Activated effector memory CD4-positive, alpha-beta T cell treated with anti-CD3 and anti-CD28 coated beads, Interleukin-2, amount 50 U/mL, for 16 hours (primary cell): Measurements from ENCODE around the gene UBXN4.
"Not testable (repeated sequence)": the region's sequence is repeated elsewhere in the genome, so short reads cannot be mapped to it uniquely, and the experiment has no call there.

Experiments
- DNase-seq: peaks from one replicate; pipeline ENCODE4 v3.0.0-alpha.2; 2020

The UBXN4 gene

DNA sequence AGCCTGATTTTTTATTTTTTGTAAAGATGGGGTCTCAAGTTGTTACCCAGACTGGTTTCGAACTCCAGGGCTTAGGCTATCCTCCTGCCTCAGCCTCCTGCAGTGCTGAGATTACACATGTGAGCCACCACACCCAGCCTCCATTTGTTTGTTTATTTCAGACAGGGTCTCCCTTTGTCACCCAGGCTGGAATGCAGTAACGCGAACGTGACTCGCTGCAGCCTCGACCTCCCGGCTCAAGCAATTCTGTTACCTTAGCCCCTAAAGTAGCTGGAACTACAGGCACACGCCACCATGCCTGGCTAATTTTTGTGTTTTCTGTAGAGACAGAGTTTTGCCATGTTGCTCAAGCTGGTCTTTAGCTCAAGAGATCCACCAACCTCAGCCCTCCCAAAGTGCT lies 27.2 kb downstream of the UBXN4 start:
- no peak for DNase-seq

DNA sequence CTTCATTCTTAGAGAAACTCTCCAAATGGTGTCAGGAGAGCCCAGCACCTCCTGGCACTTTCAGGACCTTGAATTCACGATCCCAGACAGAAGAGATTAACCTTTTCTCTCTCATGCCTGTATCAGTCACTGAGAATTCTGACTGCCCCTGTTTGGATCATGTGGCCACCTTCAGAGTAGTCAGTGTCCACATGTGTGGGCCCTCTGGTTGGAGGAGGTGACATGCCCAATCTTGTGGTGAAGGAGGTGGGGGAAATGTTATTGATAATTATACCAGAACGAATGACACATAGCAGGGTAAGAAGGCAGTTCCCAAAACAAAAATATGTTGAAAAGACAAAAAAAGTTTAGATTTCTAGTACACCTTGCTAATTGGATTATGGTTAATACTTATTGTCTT lies 31.7 kb downstream of the UBXN4 start:
- no peak for DNase-seq

DNA sequence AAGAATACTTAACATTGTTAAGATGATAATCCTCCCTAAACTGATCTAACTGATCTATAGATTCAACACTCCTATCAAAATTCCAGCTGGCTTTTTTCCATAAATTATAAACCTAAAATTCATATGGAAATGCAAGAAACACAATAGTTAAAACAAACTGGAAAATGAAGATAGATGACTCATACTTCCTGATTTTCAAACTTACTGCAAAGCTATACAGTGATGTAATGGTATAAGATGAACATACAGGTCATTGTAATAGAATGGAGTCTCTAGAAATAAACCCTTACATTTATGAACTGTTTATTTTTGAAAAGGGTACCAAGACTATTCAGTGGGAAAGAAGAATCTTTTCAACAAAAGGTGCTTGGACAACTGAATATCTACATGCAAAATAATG lies 32.3 kb downstream of the UBXN4 start:
- DNase-seq = no peak

DNA sequence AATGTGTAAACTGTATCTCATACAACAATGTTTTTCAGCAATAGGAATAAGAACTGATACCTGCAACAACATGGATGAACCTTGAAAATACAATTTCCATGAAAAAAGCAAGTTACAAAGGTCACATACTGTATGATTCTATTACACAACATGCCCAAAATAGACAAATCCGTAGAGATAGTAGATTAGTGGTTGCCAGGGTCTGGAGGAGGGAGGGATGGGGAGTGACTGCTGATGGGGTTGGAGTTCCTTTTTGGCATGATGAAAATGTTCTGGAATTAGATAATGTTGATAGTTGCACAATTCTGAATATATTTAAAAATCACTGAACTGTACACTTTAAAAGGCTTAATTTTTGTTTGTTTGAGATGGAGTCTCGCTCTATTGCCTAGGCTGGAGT lies 33.8 kb downstream of the UBXN4 start:
- DNase-seq = no peak

DNA sequence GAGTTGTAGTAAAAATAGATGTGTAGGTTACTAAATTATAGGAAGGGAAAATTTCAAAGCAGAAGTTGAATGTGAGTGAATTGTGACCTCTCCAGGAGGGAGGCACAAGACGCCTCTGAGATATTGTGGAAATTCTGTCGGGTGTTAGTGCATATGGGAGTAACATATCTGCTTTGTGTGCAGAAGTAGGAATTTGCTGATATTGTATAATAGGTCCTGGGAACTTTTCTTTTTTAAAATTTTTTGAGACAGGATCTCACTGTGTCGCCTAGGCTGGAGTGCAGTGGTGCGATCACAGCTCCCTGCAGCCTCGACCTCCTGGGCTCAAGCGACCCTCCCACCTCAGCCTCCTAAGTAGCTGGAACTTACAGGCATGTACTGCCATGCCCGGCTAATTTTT lies 34.7 kb downstream of the UBXN4 start:
- DNase-seq = no peak

DNA sequence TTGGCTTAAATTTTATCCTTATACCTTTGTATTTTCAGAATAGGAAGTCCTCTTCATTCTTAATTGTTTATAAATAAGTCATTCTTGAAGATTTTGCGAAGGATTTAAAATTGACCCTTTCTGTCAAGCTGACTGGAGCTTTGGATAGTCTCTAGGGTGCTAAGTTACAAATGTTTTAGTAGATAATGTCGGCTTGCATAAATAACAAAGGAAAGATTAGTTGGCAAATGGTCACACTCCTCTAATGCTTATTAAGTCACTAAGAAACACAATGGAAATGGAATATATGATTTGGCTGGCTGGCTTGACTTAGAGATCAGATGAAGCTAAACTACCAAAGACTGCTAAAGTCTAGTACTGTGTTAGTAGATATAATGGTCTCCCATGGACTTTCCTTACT lies 40.6 kb downstream of the UBXN4 start:
- DNase-seq = no peak

DNA sequence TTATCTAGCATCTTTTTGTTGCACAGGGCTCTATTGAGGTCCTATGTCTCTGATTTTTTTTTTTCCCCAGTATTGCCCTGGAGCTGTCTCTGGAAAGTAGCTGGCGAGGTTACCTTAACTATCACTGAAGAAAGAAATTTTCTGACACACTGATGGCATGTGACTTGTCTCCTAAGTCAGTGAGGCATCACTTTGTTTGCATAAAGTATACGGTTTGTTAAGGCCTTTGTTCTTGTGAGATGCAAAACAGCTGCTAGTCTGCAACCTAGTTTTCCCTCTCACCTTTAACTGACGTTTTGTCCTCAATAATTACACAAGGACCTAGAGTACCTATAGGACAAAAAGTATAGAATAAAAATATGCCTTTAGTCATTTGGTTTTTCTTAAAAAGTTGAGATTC lies 41.8 kb downstream of the UBXN4 start:
- DNase-seq = no peak

DNA sequence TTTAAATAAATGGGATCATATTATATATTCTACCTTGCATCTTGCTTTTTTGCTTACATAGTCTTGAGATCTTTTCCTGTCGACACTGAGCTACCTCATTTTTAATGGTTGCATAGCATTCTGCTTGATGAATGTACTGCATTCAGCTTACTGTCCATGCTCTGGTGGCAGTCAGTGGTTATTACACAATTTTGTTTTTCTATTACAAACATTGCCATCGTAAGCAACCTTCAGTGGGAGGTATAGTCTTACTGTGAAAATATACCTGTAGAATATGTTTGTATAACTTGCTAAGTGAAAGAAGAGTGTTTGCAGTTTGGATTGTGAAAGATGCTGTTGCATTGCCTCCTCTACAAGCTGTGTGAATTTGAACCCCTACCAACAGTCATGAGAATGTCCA lies 43.4 kb downstream of the UBXN4 start:
- DNase-seq = no peak

DNA sequence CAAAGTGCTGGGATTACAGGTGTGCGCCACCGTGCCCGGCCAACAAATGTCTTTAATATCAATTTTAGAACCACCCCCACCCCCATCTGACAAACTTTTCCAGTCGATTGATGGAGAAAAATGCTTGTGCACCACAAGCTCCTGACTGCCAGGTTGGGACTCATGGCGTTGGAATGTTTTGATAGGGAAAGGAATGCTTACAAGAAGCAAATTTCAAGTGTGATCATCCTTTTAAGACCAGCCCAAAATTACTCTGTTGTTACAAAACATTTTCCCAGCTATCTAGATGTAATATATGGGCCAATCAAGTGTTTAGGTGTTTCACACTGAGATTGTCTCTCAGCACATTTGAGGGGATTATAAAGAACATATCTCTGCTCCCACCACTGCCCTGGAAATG lies 45.2 kb downstream of the UBXN4 start:
- DNase-seq = no peak

DNA sequence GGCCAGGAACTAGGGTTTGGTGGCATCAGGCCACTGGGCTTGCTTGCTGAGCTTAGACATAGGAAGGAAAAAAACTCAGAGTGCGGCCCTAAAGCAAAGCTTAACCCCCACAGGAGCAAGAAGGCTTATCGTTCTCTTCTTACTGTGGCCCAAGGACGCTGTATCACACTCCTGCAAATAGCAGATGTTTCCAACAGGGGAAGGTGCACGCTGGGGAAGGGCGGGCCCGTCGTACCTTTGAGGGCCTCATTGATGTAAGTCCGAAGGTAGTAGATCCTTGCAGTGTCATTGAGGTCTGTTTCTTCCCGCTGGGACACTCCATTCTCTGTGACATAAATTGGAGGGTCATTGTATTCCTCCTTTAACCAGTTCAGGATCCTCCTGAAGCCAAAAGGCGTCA lies 48.8 kb downstream of the UBXN4 start:
- no peak for DNase-seq

DNA sequence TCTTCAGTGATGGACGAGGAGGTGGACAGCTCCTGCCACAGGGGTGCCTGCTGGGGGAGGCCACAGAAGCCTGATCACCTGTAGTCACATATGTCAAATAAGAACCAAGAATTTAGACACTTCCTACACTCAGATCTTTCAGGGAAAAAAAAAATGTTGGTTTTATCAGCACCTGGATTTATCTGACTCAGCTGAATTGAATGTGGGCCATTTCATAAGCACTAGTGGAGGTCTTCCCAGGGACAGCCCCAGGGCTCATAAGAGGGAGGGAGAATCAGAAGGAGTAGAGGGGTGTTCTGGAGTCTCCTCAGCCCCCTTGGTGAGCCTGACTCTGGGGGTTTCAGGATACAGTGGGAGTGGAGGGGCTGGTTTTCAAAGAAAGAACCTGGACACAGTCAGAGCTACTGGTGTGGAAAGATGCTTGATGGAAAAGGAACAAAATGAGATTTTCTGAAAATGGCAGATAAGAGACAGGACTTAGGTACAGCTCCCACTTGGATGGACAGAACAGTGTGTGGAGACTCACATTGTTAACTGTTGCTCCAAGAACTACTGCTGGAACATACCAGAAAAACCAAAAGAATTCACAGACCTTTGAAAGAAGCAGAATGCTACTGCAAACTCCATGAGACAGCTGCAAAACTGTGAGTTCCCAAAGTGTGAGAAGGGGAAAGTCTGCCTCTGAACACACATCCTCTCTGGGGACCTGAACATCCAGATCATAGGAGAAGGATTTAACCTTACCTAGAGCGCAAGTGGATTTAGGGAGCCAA lies 49.9 kb downstream of the UBXN4 start:
- no peak for DNase-seq

DNA sequence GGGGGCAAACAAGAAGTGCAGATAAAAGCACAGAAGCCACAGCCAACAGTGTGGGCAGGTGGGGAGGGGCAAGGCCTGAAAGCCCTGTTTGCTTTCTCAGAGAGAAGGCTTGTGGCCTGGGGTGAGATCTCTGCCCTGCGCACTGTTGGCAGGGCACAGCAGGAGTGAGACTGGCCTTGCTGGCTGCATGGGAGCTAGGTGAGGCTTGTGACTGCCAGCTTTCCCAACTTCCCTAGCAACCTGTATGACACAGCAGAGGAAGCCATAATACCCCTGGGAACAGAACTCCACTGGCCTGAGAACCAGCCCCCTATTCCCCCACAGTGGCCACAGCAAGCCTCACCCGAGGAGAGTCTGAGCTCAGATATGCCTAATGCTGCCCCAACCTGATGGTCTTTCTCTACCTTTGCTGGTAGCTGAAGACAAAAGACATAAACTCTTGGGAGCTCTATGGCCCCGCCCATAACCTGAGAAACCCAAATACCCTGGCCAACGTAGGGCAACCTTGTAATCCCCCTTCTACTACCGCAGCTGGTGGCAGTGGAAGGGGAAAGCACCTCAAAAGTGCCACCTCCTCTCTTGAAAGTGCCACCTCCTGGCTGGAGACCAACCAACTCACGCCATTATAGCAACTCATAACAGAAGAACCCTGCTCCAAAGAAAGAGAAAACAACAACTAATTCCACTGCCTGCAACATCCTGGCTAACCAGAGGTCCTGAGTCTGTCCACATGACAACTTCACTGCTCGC lies 50.9 kb downstream of the UBXN4 start:
- no peak for DNase-seq

DNA sequence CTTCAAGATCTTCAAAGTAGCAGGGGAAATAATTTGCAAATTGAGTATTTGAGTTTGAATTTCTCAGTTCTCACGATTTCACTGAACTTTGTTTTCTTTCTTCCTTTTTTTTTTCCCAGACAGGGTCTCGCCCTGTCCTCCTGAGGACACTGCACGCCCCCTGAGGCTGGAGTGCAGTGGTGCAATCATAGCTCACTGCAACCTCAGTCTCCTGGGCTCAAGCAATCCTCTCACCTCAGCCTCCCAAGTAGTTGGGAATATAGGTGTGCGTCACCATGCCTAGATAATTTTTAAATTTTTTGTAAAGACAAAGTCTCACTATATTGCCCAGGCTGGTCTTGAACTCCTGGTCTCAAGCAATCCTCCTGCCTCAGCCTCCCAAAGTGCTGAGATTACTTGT lies 54.0 kb downstream of the UBXN4 start:
- DNase-seq = not testable (repeated sequence)

DNA sequence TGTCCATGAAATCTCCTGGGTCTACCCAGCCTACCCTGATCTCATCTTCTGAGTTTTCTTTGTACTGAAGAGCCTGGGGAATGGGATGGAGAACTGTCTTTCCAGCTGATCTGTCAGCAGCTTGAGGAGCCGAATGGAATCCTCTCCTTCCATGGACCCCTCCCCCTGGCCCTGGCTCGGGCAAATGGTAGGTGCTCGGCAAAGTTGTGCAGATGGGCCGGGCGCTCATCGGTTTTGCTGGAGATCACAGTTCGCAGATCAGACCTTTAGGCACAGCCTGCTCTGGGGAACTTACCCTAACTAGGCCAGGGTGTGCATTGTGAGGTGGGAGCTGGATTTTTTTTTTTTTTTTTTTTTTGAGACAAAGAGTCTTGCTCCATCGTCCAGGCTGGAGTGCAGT lies 55.0 kb downstream of the UBXN4 start:
- DNase-seq = no peak

DNA sequence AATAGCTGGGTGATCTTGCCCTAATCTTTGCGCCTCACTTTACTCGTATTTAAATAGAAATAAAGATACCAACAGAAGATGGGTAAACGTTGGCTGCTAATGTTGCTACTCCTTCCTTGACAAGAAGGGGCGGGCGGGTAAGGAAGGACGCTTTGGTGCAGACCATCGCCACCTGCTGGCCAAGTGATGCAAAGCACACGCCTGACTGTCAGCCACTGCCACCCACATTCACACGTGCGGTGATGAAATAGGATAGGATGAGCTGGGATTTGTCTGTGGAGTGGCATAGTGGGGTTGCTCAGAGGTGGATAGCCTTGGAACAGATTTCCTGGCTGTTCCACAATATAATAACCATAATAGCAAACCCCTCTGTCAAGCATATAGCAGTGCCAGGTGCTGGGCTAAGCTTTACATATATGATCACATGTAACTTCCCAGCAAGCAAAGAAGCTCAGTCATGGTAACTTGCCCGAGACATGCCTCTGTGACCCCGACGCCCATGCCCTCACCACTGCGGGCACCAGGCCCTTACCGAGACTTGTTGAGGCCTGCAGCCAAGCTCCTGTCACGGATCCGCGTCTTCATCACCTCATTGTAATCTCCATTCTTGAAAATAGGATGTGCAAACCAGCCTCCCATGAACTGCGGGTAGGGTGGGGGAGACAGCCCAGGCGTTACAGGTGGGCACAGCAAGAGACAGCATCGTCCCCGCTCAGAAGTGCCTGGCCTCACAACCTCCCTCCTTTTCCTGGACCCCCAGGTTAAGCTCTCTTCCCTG lies 56.0 kb downstream of the UBXN4 start:
- DNase-seq = peak; percentile 91

DNA sequence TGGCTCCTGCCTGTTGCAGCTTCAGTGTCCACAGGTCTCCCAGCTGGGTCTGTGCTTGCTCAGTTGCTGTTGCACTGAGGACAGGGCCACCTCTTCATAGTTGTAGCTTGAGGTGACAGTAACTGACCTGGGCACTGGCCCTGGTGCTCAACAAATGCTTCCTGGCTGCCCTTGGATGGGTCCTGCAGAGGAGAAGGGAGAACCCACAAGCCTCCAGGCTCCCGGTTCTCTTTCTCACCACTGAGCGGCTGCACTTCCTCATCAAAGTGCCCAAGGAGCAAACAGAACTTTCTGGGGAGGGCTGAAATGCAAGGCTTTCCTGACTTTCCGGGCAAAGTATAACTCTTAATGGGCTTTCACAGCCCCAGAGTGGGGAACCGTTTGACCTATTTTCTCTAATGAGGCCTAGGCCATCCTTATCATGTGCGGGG lies 56.6 kb downstream of the UBXN4 start:
- DNase-seq = no peak

DNA sequence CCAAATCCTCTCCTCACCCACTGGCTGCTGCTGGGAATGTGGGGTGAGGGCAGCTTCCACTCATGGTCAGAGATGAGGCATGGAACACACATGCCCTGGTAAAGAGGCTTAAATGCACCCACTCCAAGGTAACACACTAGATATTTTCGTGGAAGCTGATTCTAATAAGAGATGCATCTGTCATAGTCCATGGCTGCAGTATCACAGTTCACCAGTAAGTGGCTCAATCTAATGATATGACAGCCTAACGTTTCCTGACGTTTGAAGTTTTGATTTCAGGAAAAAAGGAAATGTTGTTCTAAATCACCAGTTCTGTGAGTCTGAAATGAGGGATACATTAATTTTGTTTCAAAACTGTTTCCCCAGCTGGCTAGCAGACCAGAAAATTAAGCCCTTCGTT lies 57.1 kb downstream of the UBXN4 start:
- no peak for DNase-seq

DNA sequence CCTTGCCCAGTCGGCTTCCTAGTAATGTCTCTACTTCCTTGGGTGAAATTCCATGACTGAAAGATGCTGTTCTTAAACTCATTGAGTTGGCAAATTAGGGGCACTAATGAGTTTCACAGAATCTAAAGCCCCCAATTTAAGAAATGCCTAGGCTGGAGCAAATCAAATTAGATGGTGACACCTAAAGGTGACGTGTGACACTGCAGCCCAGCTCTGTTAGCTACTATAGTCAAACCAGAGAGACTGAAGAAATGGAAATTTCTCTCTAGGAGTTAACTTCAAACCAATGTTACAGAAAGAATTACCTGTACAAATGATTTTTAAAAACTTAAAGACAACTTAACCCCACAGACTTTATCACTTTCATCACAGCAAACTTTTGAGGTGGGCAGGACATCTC lies 58.1 kb downstream of the UBXN4 start:
- no peak for DNase-seq

DNA sequence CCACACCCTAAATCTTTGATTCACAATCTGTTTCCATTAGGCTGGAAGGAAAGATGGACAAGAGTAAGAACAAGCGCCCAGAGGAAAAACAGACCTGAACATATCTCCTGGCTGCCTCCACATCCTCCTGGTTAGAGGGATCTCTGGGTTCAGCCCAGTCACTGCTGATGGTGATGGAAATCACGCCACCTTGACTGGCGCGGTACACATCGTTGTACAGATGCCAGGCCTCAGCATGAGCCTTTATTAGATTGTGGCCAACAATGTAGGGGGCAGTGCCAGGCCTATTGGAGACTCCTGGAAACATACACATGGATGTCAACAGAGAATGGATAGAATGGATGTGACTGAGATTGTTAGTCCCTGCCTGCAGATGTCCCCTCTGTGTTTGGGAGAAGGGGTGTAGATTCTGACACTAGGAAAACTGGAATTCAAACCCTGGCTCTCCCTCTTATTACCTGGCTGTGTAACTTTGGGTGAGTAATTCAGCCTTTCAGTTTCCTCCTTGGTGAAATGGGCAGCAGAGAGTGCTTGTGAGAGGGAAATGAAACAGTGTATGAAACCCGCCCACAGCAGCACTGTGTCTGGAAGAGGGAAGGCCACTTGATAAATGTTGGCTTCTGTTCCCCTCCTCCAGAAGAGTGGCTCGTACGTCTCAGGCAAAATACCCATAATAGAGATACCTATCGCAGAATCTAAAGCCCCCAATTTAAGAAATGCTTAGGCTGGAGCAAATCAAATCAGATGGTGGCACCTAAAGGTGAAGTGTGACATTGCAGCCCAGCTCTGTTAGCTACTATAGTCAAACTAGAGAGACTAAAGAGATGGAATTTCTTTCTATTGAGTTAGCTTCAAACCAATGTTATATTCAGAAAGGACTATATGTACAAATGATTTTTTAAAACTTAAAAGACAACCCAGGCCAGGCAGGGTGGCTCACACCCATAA lies 59.1 kb downstream of the UBXN4 start:
- DNase-seq = no peak

DNA sequence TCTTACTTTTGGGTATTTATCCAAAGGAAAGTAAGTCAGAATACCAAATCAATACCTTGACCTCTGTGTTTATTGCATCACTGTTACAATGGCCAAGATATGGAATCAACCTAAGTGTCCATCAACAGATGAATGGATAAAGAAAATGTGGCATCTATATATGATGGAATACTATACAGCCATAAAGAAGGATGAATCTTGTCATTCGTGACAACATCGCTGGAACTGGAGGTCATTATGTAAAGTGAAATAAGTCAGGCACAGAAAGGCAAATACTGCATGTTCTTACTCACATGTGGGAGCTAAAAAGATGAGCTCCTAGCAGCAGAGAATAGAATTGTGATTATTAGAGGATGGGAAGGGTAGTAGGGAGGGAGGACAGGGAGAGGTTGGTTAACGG lies 60.7 kb downstream of the UBXN4 start:
- DNase-seq = no peak

DNA sequence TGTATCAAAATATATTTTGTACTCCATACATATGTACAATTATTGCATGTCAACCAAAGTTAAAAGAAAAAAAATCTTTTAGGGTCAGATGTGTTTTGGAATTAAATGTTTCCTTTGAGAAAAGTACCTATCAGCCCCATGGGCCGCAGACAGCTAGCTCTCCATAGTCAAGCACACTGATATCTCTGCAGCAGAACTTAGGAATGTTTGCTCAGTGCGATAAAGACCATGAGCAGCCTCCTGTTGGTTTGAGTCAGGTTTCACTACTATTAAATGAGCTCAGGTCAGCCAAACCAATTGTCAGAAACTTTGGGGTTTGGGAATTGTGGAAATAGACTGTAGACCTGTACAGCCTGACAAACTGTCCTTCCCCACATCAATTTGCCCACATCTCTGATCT lies 61.6 kb downstream of the UBXN4 start:
- DNase-seq = no peak

DNA sequence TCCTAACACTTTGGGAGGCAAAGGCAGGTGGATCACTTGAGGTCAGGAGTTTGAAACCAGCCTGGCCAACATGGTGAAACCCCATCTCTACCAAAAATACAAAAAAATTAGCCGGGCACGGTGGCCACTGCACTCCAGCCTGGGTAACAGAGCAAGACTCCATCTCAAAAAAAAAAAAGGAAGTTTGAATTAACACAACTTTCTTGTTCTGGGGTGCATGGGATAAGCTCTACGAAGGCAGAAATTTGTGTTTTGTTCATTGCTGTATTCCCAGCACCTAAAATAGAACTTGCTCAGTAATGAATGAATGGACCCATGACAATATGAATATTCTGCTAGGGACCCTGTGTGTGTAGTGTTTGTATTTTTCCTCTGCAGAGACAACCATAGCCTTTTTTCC lies 66.2 kb downstream of the UBXN4 start:
- DNase-seq = not testable (repeated sequence)
